Measurements from ENCODE around the gene BCL2L11. TPM values are rescaled to one million over a fixed set of nuclear protein-coding genes. Genes with fewer than 3 reads are reported as not detected.

Gene BCL2L11
- total RNA-seq, 4 donors from 2014 or later, result 4.8 to 18.8 (median 13.7) TPM

DNA sequence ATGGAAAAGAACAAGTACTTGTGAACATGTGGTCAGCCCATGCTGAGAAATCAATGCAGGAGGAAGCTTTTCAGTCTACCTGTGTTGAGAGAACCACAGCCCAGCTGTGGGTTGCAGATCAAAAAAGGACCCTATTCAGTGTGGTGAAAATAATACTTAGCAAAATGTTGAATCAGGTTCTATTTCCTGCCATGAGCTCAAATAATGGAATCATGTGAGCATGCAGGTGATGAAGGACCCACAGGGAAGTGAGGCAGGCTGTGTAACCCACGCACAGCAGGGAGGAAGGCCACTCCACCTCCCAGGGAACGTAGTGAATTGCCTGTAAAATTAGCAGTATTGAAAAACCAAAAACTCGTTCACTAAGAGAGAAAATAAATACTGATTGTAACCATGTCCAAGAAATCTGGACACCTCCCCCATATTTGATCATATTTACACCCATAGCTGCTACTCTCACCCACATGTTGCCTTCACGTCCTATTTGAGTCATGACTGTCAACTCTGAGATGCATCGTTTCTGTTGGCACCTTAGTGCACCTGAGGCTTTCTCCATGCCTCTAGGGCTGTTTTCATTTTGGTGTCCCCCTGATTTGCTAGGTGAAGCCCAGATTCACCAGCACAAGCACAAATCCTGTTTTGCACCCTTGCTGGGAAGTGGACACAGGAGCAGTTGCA lies 20.5 kb upstream of the BCL2L11 start:
- ATAC-seq, result no peak

DNA sequence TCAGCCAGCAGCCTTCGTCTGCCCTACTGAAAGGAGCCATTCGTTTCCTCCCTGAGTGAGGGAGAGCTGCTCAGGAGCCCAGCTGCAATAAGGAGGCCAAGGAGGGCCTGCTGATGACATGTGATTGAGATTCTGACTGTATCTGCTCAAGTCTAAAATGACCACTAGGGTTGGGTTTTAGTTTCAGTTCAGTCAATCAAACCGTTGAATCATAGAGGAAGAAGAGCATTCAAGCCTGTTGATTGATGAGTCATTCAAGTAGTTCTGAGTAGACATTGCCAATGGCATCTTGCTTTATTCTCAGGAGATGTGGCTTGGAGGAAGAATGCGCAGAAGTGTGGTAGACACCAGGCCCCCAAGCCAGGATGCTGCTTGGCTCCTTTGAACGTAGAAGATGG lies 19.9 kb upstream of the BCL2L11 start:
- Histone ChIP-seq H3K27me3 (no peaks in the 10 kb centered on the region), H3K4me3 (no peak overlapping the region), H3K4me1 (no peaks in the 10 kb centered on the region), H3K36me3 (no peaks in the 10 kb centered on the region), H3K27ac (no peak overlapping the region), H3K9me3 (no peaks in the 10 kb centered on the region)
- ATAC-seq (no peak), DNase-seq (no peak)
- intact Hi-C loops (cut with DNase I; ENCODE audit: low total_unique reads) (no loop called here), in situ Hi-C loops (cut with MboI; ENCODE audit: low sequenced_read_pairs in 4 of 4) (loop anchor here in 3 of 4 donors (25.0 kb wide), 2 partner anchors 587 to 612 kb away; no protein-coding TSS in a partner anchor)
- TF ChIP-seq, protein P1, sequence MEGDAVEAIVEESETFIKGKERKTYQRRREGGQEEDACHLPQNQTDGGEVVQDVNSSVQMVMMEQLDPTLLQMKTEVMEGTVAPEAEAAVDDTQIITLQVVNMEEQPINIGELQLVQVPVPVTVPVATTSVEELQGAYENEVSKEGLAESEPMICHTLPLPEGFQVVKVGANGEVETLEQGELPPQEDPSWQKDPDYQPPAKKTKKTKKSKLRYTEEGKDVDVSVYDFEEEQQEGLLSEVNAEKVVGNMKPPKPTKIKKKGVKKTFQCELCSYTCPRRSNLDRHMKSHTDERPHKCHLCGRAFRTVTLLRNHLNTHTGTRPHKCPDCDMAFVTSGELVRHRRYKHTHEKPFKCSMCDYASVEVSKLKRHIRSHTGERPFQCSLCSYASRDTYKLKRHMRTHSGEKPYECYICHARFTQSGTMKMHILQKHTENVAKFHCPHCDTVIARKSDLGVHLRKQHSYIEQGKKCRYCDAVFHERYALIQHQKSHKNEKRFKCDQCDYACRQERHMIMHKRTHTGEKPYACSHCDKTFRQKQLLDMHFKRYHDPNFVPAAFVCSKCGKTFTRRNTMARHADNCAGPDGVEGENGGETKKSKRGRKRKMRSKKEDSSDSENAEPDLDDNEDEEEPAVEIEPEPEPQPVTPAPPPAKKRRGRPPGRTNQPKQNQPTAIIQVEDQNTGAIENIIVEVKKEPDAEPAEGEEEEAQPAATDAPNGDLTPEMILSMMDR (IDR thresholded peaks at IDR 0.05 in 4 of 5, conservative IDR thresholded peaks at IDR 0.05 in 1 of 5), result no peak
- TF ChIP-seq POLR2A (IDR thresholded peaks at IDR 0.05), result no peak

More for the DNA sequence above, 20.5 kb upstream of the BCL2L11 start:
- Histone ChIP-seq H3K4me1 (no peaks in the 10 kb centered on the region), H3K4me3 (no peak overlapping the region), H3K27ac (no peak overlapping the region), H3K9me3 (no peaks in the 10 kb centered on the region), H3K27me3 (no peaks in the 10 kb centered on the region), H3K36me3 (no peaks in the 10 kb centered on the region)
- DNase-seq, result no peak
- intact Hi-C loops (cut with DNase I; ENCODE audit: low total_unique reads) (no loop called here), in situ Hi-C loops (cut with MboI; ENCODE audit: low sequenced_read_pairs in 4 of 4) (loop anchor here in 3 of 4 donors (25.0 kb wide), 2 partner anchors 587 to 612 kb away; no protein-coding TSS in a partner anchor)
- TF ChIP-seq, protein P1 (IDR thresholded peaks at IDR 0.05 in 4 of 5, conservative IDR thresholded peaks at IDR 0.05 in 1 of 5), result no peak
- no peak for TF ChIP-seq POLR2A (IDR thresholded peaks at IDR 0.05)

DNA sequence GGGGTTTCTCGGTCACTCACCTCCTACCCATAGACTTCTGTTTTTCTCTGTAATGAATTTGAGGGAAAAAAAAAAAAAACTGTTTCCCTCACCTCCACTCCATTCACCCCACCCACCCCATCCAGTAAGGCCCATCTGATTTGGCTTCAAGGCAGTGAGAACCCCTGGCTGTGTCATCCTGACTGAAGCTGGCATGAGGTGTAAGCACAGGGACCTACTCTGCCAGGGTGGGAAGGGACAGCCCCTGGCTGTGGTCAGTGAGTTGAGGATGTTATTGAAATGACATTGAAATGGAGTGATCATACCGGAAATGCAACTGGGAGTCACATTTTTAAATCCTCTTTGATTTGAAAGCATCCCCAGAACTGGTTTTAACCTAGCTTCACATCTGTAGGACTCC lies 19.1 kb upstream of the BCL2L11 start:
- H3K36me3 ChIP-seq, result no peaks in the 10 kb centered on the region
- no peaks in the 10 kb centered on the region for H3K9me3 ChIP-seq
- ATAC-seq (no peak), DNase-seq (no peak)
- TF ChIP-seq, protein P1 (IDR thresholded peaks at IDR 0.05 in 4 of 5, conservative IDR thresholded peaks at IDR 0.05 in 1 of 5), result no peak
- TF ChIP-seq POLR2A (IDR thresholded peaks at IDR 0.05), result no peak
- intact Hi-C loops (cut with DNase I; ENCODE audit: low total_unique reads) (no loop called here), in situ Hi-C loops (cut with MboI; ENCODE audit: low sequenced_read_pairs in 4 of 4) (loop anchor here in 3 of 4 donors (25.0 kb wide), 2 partner anchors 586 to 611 kb away; no protein-coding TSS in a partner anchor)
- no peak overlapping the region for H3K4me3 ChIP-seq
- no peaks in the 10 kb centered on the region for H3K4me1 ChIP-seq
- no peak overlapping the region for H3K27ac ChIP-seq
- no peaks in the 10 kb centered on the region for H3K27me3 ChIP-seq

DNA sequence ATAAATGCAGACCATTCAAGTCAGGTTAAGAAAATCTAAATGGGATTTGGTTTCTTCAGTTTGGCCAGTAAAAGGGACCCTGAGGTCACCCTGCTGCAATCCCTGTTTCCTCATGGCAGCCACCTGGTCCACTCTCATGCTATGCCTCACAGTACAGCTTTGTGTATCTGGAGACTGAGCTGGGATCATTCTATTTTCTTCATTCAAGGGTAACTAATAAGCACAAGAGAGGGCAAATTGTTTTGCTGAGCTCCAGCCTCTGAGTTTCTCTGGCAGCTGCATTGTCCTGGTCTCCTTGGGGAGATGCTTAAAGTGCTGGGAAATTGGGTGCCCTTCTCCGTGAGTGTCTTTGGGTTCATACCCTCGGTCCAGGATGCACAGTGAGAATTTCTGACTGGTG lies 18.5 kb upstream of the BCL2L11 start:
- Histone ChIP-seq H3K36me3 (no peaks in the 10 kb centered on the region), H3K4me1 (no peaks in the 10 kb centered on the region), H3K27me3 (no peaks in the 10 kb centered on the region), H3K27ac (no peak overlapping the region), H3K4me3 (no peak overlapping the region), H3K9me3 (no peaks in the 10 kb centered on the region)
- in situ Hi-C loops (cut with MboI; ENCODE audit: low sequenced_read_pairs in 4 of 4) (loop anchor here in 3 of 4 donors (25.0 kb wide), 2 partner anchors 585 to 610 kb away; no protein-coding TSS in a partner anchor), intact Hi-C loops (cut with DNase I; ENCODE audit: low total_unique reads) (no loop called here)
- ATAC-seq (no peak), DNase-seq (no peak)
- TF ChIP-seq, protein P1 (IDR thresholded peaks at IDR 0.05 in 4 of 5, conservative IDR thresholded peaks at IDR 0.05 in 1 of 5), result no peak
- TF ChIP-seq POLR2A (IDR thresholded peaks at IDR 0.05), result no peak

Measured in gastrocnemius medialis (tissue), 4 donors.